Thyroid gland (tissue), 4 donors: ENCODE results near the gene BRAP.

Experiments
- CTCF ChIP-seq, 6 experiments: fragments of 200-600 bp in 3 of 6; fragments of 450-650 bp in 3 of 6; sonication (generic) in 3 of 6; IDR thresholded peaks; one replicate each; pipeline ENCODE4 v1.5.1; 2016 to 2019; ENCODE audit warnings: antibody characterized with exemption in 6 of 6, mild to moderate bottlenecking in 2 of 6, inconsistent platforms in 1 of 6, moderate library complexity in 1 of 6
- POLR2A ChIP-seq, 2 donors: fragments of 450-650 bp; IDR thresholded peaks; one replicate each; pipeline ENCODE4 v1.6.1; 2017; ENCODE audit warnings: antibody characterized with exemption in 2 of 2, mild to moderate bottlenecking in 2 of 2, moderate library complexity in 1 of 2

- TF ChIP-seq CTCF (IDR thresholded peaks at IDR 0.05) (no peak), POLR2A (IDR thresholded peaks at IDR 0.05) (no peak)
These were observed 29.7 kb downstream of the BRAP start for GRCh38 chr12:111656016-111656415.
